HG02642 (cell line): Measurements from ENCODE around the gene TRIM25.
A peak's percentile ranks its signal among the peaks of the same experiment; 100 is the strongest.
"Not testable (repeated sequence)": the region's sequence is repeated elsewhere in the genome, so short reads cannot be mapped to it uniquely, and the experiment has no call there.

Experiments
- ATAC-seq: cut with Tn5 transposase; IDR thresholded peaks from one replicate; pipeline ENCODE4 v1.9.1; 2021; ENCODE audit warnings: mild to moderate bottlenecking; ENCODE audit not compliant: unreplicated experiment, poor library complexity

The TRIM25 gene, protein sequence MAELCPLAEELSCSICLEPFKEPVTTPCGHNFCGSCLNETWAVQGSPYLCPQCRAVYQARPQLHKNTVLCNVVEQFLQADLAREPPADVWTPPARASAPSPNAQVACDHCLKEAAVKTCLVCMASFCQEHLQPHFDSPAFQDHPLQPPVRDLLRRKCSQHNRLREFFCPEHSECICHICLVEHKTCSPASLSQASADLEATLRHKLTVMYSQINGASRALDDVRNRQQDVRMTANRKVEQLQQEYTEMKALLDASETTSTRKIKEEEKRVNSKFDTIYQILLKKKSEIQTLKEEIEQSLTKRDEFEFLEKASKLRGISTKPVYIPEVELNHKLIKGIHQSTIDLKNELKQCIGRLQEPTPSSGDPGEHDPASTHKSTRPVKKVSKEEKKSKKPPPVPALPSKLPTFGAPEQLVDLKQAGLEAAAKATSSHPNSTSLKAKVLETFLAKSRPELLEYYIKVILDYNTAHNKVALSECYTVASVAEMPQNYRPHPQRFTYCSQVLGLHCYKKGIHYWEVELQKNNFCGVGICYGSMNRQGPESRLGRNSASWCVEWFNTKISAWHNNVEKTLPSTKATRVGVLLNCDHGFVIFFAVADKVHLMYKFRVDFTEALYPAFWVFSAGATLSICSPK

GRCh38 chr17:56913867-56914580, at the start of gene TRIM25:
Gene TRIM25, minus strand, starts transcription at chr17:56914049. Its CDS starts 61 bp downstream, at chr17:56913988.
- ATAC-seq = peak; percentile 73

GRCh38 chr17:56960596-56961538, 47.0 kb upstream of the TRIM25 start, which contains the start of gene COIL:
Gene COIL, minus strand, starts transcription at chr17:56961050. Its CDS starts 31 bp downstream, at chr17:56961019.
- peak; percentile 97 for ATAC-seq

- ATAC-seq = no peak
Observed at GRCh38 chr17:56956992-56957391, 43.1 kb upstream of the TRIM25 start.

- ATAC-seq = no peak
Observed at GRCh38 chr17:56949595-56949994, 35.7 kb upstream of the TRIM25 start.

- no peak for ATAC-seq
Observed at GRCh38 chr17:56948491-56948890, 34.6 kb upstream of the TRIM25 start.

DNA sequence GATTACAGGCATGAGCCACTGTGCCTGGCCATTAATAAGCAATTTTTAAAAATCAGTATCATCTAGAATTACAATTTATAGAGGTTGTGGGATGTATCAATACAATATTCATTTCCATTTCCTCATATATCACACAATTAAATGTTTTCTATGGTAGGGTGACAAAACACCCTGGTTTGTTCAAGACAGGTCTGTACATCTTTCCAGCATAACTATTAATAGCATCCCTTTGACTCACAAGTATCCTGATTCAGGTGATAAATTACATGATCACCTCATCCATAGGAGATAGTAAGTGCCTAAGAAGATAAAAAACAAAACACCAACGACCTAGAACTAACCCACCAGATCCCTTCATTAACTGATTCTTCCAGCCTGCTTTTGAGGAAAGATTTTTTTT, 33.9 kb upstream of the TRIM25 start:
- no peak for ATAC-seq

DNA sequence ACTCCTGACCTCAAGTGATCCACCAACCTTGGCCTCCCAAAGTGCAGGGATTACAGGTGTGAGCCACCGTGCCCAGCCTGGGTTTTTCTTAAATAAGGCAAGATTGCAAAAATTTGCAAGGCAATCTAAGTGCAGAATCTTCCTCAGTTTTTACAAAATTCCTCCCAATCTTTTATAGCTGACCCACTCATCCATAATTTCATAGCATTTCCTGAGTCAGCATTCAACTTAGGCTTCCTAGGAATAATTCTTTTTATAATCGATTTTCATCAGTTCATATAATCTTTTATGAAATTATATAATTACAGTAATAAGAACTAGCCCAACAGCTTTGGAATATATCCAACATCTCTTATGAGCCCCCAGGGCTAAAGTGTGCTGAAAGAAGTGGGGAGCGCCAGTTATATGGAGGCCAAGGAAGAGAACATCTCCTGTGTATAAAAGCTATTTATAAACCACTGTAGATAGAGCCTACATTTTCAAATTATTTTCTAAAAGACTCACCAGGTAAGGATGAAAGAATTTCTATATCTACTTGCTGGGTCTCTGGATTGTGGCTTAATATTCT, 32.2 kb upstream of the TRIM25 start:
- ATAC-seq = no peak

- ATAC-seq = no peak
Observed at GRCh38 chr17:56943505-56944125, 29.8 kb upstream of the TRIM25 start.

DNA sequence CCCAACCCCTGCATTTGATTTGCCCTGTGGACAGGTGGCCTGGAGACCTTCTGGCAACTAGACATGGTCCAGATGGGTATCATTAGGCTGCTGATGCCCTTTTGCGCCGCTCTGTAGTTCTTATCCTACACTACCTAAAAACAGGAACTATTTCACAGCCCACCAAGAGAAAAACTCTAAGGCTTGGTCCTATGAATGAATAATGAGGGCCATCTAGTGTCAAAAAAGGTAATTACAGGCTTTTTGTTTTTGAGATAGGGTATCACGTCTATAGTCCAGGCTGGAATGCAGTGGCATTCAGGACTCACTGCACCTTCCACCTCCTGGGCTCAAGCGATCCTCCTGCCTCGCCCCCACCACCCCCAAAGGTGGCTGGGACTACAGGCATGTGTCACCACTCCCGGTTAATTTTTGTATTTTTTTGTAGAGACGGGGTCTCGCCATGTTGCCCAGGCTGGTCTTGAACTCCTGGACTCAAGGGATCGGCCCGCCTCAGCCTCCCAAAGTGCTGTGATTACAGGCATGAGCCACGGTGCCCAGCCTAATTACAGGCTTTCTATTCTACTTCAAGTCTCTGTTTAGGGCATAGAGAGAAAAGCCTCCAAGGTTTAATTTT, 26.1 kb upstream of the TRIM25 start:
- ATAC-seq = no peak

- not testable (repeated sequence) for ATAC-seq
Observed at GRCh38 chr17:56938206-56938605, 24.4 kb upstream of the TRIM25 start.

DNA sequence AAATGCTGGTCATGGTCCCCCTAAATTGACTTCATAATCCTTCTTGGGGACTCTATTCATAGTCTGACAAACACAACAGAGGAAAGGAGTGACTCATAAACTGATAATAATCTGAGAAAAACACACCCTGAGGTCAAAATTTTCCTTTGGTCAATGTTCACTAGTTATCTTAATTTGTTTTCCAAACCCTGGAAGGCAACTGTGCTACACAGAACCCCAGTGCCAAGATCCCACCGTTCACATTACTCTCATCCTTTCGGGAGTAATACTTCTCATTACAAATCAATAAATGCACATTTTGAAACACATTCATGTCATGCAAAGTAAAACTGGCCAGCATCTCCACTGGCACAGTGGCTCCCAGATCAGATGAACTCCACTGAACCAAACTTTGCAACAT, 23.8 kb upstream of the TRIM25 start:
- no peak for ATAC-seq

GRCh38 chr17:56936697-56937322, 23.0 kb upstream of the TRIM25 start:
- ATAC-seq = no peak

- ATAC-seq = no peak
Observed at GRCh38 chr17:56935461-56935860, 21.6 kb upstream of the TRIM25 start.

GRCh38 chr17:56934280-56934679, 20.4 kb upstream of the TRIM25 start:
- ATAC-seq = no peak

- ATAC-seq = no peak
Observed at GRCh38 chr17:56933868-56934267, 20.0 kb upstream of the TRIM25 start.

GRCh38 chr17:56933151-56933745, 19.4 kb upstream of the TRIM25 start:
- no peak for ATAC-seq

GRCh38 chr17:56930739-56931337, 17.0 kb upstream of the TRIM25 start:
- no peak for ATAC-seq
